GM21447 (cell line): ENCODE results near the gene UBE3D.
"Not testable (repeated sequence)": the region's sequence is repeated elsewhere in the genome, so short reads cannot be mapped to it uniquely, and the experiment has no call there.

Experiments
- ATAC-seq: cut with Tn5 transposase; IDR thresholded peaks from one replicate; pipeline ENCODE4 v1.9.1; 2021; ENCODE audit not compliant: unreplicated experiment

Gene UBE3D

DNA sequence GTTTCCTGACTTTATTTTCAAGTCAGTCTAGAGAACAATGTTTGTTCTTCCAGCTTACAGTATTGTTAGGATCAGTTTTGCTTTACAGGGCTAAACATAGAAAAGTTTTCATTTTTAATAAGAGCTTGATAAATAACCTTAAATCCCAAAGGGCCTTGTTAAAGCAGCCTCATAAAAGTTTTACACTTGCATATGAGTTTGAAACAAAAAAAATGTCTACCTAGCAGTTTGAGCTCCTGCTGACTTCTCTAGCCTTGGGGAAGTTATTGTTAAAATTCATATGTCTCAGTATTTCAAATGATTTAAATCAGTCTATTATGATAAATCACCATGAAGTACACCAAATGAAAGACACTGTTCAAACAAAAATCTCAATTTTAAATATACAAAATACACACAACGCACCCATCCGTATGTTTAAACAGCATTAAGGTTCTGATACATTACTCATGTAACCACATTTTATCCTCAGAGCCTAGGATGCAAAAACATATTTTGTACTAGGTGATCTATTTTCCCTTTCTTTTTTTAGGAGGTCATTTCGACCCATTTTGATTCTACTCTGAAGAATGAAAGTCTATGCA lies 87.2 kb downstream of the UBE3D start:
- ATAC-seq, result no peak

DNA sequence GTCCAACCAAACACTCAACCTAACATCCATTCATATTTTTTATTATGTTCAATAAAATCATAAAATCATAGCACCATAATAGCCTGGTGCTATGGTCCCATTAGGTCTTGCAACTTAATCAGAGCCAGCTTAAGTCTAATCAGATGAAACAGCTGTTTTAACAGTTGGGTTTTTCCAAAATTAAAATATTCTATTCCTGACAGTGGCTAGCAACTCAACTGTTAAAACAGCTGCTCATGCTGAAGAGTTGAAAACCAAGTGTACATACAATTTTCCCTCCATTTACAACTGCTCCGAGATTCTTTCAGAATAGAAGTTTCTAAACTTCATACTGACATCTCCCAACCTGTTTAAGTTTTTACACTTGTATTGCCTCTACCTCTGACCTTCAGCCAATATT lies 89.5 kb downstream of the UBE3D start:
- no peak for ATAC-seq

DNA sequence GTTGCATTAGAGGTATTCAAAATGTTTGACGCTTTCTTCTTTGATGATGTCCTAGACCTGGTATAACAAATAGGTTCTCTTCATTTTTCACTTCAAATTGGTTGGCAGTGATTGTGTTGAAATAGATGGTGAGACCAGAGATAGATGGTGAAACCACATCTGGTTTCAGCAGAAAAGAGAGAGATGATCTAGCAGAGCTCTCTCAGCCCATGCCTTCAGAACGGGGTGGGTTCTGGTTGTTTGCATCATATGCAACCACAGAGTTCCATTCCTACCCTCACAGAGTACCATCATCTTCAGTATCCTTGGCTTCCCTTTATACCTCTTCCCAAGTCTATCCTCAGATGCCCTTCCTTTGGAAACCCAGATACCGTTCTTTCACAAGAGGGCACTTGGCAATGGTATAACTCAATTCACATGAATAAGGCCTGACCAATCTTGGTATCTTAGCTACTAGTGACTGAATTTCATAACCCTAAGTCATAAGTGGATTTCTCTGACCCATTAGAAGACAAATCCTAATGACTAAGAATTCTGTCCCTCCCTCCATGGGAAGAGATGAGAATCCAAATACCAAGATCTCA lies 93.7 kb downstream of the UBE3D start:
- no peak for ATAC-seq

DNA sequence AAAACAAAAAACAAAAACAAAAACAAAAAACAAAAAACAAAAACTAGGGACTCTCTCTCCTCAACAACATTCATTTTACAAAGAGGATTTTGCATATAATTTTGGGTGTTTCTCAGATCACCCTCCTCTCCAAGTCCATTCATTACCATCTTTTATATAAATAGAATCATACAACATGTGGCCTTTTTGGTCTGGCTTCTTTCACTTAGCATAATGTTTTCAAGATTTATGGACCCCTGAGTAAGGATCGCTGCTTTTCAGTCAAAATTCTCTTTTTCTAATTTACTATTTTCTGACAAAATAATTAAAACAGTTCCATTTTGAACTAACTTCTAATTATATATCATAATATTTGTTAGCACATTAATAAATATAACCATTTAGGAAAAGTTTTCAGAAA lies 94.8 kb downstream of the UBE3D start:
- ATAC-seq, result no peak

DNA sequence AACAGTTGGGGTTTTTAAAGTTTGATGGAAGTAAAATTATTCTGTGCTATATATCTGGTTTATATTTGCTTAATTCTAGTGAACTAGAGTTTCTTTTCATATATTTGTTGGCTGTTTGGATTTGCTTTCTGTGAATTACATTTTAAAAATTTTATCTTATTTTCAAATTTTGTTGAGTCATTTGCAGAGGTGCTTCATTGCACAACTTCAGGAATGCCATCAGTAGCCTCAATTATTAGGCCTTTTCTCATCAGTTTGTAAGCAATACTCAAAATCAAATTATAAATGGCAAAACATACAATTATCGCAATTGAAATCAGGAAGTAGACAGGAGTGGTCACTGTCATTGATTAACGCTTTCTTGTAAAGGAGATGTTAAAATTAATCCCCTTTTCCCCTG lies 96.9 kb downstream of the UBE3D start:
- ATAC-seq, result no peak

DNA sequence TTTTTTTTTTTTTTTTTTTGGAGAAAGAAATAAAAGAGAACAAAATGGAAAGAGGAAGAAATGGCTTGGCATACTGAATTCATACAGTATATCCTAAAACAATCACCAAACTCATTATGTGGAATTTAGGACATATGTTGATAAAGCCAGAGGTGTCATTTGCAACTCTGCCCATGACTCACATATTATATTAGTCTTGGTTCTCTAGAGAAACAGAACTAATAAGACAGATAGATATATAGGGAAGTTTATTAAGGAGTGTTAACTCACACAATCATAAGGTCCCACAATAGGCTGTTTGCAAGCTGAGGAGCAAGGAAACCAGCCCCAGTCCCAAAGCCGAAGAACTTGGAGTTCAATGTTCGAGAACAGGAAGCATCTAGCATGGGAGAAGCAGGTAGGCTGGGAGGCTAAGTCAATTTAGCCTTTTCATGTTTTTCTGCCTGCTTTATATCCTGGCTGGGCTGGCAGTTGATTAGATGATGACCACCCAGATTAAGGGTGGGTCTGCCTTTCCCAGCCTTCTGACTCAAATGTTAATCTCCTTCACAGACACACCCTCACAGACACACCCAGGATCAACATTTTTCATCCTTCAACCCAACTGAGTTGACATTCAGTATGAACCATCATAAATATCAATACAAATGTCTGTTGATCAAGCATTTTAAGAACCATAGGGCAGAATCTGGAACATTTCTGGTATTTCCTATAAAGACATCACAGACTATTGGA lies 102.3 kb downstream of the UBE3D start:
- no peak for ATAC-seq

DNA sequence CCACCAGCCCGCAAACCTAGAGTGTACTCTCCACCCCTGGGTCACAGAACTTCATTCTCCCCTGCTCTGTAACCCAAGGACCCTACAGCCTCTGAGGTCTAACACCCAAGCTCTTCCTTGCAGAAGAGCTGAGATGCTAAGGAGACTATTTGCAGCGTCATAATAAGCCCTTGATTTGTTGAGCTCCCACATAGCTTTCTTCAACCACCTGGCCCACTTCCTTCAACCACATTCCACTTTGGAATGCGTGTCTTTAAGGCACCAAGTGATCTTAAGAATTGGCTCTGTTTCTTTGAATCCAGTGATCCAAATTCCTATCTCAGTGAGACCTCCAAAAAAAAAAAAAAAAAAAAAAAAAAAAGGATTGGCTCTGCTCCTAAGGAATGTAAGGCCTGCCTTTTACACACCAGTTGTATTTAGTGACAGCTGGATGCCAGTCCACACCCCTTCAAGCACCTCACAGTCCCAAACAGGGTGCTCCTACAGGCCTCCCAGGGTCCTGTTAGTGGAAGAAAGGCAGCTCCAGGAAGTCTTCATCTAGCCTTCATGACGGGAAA lies 106.2 kb downstream of the UBE3D start:
- no peak for ATAC-seq

DNA sequence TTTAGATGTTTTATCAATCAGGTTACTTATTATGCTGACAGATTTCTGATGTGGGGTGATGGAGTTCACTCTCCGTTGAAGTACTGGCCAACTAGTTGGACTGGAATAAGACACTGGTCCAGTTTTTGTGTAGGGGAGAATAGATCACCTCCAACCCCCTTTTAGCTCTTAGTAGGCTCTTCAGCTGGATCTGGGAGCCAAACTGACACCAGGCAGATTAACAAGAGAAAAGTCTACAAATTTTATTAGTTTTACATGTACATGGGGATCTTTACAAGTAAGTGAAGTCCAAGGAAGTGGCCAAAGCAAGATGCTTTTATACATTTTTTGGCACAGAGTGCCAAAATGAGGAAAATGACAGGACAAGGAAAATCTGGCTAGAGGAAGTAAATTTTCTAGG lies 107.1 kb downstream of the UBE3D start:
- ATAC-seq, result no peak

DNA sequence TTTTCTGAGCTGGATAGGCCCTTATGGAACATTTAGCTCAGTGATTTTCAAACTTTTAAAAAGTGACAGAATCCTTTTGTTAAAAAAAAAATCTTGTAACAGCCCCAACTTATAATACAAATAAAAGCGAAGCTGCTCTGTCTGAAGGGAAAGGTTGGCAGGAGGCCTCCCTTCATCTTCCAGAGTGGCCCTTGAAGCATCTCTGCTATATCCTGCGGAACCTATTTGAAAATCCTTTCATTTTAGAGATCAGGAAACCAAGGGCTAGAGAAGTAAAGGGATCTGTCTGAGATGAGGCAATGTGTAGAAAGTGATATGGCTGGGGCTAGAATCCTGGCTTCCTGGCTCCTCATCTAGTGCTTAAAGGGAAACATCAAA lies 107.8 kb downstream of the UBE3D start:
- ATAC-seq, result no peak

DNA sequence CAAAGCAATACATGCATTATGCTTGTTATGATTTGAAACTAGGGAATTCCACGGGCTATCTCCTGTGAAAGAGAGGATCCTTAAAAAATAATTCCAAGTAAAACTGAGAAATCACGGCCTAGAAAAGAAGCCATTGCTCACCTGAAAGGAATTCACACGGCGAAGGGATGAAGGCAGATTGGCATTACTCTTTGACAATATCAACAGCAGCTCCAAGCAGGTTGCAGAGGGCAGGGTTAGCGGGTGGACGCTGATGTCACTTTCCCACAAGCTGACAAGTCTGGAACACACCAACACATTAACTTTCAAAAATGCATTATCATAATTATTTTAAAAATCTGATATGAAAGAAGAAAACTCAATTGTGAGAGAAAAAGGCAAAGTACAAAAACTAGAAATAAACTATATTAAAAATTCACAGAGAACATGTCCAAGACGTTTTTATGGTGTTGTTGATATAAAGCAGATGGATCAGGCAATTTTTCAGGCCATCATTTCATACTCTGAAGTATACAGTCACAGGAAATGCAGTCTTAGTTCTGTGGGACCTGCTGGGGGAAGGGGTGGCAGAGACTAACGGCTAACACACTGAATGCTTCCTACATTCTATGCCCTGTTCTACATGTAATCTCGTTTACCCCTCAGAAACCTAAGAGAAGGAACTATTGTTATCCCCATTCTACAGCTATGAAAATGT lies 108.3 kb downstream of the UBE3D start:
- no peak for ATAC-seq

DNA sequence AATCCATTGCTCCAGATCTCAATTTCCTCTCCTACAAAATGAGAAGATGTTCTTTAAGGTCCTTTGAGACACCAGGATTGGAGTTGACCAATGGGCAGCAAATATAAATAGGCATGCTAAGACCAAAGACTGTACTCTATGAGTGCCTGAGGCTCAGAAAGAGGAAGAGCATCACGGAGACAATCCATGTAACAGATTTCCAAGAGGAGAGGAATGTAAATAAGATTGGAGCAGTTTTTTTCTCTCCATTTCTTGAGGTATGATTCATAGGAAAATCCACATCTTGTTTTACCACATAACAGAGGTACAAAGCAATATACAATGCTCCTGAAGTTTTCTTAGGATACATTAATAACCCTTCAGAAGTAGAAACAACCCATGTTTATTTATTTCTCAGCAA lies 109.8 kb downstream of the UBE3D start:
- ATAC-seq, result no peak

DNA sequence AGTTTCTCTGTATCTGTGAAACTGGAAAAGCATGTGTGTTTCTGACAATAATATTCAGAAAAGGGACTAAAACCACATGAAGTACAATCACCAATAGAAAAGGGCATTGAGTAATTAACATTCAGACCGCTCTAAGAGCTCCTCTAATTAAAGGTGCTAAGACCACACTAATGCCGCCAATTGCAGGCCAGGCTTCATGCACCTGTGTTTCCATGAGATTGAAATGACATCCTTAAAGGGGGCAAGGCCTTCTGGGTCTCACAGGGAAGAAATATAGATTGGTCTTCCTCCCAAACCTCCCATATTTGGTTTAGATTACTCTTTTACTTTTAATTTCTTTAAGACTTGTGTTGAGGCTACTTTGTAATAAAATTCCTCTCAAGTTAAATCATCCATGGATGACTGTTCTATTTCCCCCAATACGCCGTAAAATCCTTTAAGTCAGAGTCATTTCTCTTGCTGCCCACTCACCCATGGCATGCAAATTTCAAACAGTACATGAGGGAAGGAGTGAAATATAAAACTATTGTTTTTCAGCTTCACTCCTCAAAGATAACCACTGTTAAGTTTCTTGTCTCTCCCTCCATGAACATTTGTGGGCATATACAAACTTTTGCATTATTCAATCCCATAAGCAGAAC lies 110.6 kb downstream of the UBE3D start:
- peak; percentile 62 for ATAC-seq

DNA sequence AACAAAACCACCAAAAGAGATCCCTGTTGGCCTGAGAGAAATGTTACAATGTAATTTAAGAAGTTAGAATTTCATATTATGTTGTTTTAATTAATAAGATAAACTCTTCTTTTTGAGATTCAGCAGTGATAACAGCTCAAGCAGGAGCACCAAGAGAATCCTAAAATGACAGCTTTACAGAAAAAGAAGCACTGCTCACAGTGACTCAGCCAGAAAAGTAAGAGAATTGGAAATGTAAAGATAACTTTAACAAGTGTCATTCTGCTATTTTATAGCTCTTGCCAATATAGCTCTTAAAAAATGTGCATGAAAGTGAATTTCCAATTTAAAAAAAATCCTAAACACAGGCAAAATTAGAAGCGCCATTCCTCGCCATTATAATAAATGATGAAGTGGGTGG lies 111.3 kb downstream of the UBE3D start:
- ATAC-seq, result no peak

DNA sequence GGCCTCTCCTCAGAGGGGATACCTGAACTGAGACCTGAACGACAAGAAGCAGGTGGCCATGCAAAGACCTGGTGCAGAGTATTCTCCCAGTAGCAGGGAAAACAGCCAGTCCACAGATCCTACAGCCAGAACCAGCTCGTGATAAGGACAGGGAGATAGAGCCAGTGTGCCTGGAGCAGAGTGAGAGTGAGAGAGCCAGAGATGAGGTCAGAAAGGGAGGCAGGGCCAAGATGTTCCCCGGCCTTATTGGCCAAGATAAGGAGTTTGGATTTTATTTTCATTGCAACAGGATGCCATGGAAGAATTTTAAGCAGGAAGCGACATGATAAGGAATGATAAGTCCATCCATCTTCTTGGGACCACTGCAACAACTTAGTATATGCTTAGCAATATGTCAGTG lies 111.8 kb downstream of the UBE3D start:
- ATAC-seq, result no peak

DNA sequence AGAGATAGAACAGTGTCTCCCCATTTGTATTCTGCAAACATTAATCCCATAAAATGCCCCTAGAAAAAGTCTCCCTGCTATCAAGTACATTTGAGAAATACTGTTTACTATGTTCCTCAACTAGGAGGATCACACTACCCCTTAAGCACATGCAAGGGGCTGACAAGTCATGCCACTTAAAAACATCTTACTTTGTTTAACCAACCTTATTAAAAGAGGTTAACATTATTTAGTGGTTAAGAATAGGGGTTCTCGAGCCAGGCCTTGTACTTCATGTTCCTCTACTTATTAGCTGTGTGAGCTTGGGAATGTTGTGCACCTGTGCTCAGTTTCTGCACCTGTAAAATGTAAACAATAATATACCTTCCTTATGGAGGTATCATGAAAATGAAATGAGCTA lies 113.7 kb downstream of the UBE3D start:
- ATAC-seq, result no peak

DNA sequence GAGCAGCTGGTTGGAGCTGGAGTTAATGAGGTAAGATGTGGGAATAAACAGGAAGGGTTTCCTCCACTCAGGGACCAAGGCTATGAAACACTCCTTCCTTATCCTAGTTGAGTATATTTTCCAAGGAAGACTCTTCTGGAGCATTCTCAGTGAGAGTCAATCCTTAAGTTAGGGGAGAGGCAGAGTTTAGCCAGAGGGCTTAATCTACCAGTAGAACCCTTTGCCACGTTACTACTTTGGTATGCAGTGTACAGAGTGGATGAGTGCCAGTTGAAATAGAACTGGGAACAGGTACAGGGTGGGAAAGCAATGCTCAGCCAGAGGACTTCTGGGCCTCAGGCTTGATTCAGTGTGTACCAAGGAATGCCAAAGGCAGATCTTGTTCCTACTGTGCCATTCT lies 114.3 kb downstream of the UBE3D start:
- no peak for ATAC-seq

DNA sequence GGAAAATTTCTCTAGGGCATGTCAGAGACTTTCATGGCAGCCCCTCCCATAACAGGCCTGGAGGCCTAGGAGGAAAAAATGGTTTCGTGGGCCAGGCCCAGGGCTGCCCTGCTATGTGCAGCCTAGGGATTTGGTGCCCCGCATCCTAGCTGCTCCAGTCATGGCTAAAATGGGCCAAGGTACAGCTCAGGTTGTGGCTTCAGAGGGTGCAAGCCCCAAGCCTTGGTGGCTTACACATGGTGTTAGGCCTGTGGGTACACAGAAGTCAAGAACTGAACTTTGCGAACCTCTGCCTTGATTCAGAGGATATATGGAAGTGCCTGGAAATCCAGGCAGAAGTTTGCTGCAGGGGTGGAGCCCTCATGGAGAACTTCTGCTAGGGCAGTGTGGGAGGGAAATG lies 134.7 kb downstream of the UBE3D start:
- ATAC-seq, result not testable (repeated sequence)

DNA sequence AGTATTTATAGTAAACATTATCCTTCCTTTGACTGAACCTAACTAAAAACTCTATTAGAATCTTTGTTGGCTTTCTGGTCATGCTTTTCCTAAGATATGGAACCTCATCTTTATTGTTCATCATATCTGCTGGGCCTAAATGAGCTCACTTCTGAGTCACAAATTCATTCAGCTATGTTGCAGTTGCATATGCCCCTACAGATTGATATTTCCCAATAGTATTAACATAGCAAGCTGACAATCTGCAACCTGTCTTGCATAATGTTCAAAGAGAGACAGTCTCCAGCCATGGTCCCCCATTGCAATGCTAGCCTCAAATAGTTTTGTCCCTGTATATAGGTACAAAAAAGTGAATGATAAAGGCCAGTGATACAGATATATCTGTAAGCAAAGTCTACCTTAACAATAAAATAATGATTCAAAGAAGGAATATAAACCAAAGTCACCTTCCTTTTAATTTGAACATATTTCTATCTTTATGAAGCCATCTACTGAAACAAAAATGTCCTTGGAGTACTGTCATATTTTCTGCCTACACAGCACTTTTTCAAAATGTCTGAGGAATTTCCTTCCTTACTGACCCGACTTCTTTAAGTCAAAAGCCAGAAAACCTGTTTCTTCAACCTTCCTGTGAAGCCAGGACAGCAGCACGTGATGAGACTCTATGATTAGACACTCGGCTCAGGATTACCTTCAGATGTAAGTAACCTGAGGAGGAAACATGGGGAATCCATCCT lies 140.7 kb downstream of the UBE3D start:
- no peak for ATAC-seq

DNA sequence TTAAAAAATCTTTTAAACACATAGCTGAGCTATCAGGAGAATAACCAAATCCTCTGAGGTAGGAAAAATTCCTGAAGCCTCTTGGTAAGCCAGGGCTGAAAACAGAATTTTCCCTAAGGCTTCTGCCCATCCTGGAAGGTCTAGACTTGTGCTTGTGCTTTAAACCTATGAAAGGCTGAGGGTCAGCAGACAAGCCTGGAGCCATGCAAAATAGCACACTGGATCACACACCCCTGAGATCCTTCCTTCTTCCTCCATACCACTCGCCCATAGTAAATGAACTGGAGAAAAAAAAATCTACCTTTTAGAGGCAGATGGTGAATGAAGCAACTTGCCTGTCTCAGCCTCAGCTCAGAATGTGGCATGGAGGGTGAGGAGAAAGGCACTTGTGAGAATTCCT lies 144.4 kb downstream of the UBE3D start:
- ATAC-seq, result no peak

DNA sequence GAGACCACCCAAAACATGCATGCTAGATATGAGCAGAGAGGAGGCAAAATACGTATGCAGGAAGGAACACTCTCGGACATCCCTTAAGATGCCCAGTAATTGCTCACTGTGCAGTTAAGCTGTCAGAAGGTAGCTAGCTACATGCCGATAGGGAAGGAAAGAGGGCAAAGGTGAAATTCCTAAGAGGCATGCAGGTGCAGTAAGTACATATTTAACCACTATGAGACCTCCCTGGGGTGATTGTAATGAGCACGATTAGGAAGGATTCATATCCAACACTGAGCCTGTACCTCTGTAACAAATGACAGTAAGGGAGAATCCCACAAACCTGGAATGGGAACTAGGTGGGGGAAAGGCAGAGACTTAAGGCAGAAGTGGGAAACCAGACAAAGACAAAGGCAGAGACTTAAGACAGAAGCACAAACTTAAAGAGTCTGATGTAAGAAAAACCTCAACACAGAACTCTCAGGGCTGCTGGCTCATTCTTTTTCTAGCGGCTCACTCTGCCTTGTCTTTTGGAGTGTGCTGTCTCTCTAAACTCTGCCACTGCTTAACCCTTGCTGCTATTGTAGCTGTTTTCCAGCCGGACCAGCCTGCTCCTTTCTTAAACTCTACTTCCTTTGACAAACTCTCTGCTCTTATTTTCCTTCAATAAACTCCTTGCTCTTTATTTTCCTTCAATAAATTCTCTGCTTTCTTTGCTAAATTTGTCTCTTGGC lies 148.1 kb downstream of the UBE3D start:
- ATAC-seq, result no peak
